Measurements from ENCODE around the gene CYP4Z1.

- no peak for TF ChIP-seq POLR2A (IDR thresholded peaks at IDR 0.05)
- TF ChIP-seq CTCF (IDR thresholded peaks at IDR 0.05): no peak
- TF ChIP-seq POLR2AphosphoS5 (IDR thresholded peaks at IDR 0.05): no peak
These were observed 39.8 kb downstream of the CYP4Z1 start for GRCh38 chr1:47106792-47107191.

Data from gastroesophageal sphincter (tissue), 3 donors.